Measurements from ENCODE around the gene HECTD3. TPM values are rescaled to one million over a fixed set of nuclear protein-coding genes. Genes with fewer than 3 reads are reported as not detected.
A peak's percentile ranks its signal among the peaks of the same experiment; 100 is the strongest.
"Not testable (repeated sequence)": the region's sequence is repeated elsewhere in the genome, so short reads cannot be mapped to it uniquely, and the experiment has no call there.

The HECTD3 gene
- total RNA-seq, 4 donors from 2014 or later = 29.2 to 91.0 (median 47.0) TPM

GRCh38 chr1:45003741-45004140, 7.4 kb downstream of the HECTD3 start:
- Histone ChIP-seq H3K27me3 (no peaks in the 10 kb centered on the region), H3K27ac (no peak overlapping the region), H3K9me3 (no peaks in the 10 kb centered on the region), H3K4me1 (peaks cover 9 to 10% of the 10 kb centered on the region in 2 donors), H3K36me3 (peaks cover 0 to 72% of the 10 kb centered on the region in 2 donors), H3K4me3 (no peak overlapping the region)
- in situ Hi-C loops (cut with MboI; ENCODE audit: low sequenced_read_pairs in 4 of 4) = loop anchor here in 2 of 4 donors (25.0 kb wide), 2 partner anchors 484 to 559 kb away; partner anchors contain the start of genes AKR1A1 (in 1 of the 2) and TESK2 (in 1 of the 2)
- DNase-seq = no peak
- intact Hi-C loops (cut with DNase I; ENCODE audit: low total_unique reads) = no loop called here
- TF ChIP-seq, protein P1, sequence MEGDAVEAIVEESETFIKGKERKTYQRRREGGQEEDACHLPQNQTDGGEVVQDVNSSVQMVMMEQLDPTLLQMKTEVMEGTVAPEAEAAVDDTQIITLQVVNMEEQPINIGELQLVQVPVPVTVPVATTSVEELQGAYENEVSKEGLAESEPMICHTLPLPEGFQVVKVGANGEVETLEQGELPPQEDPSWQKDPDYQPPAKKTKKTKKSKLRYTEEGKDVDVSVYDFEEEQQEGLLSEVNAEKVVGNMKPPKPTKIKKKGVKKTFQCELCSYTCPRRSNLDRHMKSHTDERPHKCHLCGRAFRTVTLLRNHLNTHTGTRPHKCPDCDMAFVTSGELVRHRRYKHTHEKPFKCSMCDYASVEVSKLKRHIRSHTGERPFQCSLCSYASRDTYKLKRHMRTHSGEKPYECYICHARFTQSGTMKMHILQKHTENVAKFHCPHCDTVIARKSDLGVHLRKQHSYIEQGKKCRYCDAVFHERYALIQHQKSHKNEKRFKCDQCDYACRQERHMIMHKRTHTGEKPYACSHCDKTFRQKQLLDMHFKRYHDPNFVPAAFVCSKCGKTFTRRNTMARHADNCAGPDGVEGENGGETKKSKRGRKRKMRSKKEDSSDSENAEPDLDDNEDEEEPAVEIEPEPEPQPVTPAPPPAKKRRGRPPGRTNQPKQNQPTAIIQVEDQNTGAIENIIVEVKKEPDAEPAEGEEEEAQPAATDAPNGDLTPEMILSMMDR (IDR thresholded peaks at IDR 0.05 in 4 of 5, conservative IDR thresholded peaks at IDR 0.05 in 1 of 5) = no peak
- TF ChIP-seq POLR2A (IDR thresholded peaks at IDR 0.05) = no peak
- no peak for ATAC-seq

DNA sequence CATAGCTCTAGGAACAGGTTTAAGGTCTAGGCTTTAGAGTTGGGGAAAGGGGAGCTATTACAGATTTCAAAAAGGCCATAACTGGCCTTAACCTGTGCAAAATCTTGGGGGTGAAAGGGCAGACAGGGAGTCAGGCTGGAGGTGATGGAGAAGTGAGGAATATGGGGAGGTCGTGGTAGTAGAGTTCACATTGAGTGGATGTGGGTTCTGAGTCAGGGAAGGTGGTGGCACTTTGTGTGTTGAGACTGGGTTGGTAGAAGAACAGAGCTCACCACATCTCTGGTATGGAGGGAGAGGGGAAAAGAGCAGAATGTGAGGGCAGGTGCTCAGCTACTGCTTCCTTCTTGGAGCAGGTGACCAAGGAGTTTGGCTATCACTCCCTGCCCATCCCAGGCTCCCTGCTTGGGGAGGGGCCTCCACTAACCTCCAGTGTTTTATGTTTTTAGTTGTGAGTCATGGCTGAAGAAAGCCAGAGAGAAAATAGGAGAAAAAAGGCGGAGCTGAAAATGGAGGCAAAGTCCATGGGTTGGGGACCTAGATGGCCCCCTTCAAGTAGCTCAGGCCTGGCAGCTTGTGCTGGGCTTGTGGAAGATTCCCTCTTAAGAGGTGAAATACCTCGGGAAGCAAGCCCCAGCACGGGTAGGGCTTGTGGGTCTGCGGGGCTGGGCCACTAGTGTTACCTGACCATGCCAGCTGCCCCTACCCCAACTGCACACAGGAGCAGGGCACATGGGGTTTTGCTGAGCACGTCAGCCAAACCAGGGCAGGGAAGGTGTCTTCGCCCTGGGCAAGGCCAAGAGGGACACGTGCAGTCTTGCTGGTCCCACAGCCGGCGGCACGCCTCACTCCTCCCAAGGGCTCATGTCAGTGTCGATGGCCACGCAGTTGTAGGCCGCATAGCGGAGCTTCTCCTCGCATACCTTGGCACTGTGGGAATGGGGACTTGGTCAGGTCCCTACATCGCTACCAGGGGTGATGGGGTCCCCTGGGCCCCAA, 8.2 kb downstream of the HECTD3 start:
- in situ Hi-C loops (cut with MboI; ENCODE audit: low sequenced_read_pairs in 4 of 4) (loop anchor here in 2 of 4 donors (25.0 kb wide), 2 partner anchors 484 to 559 kb away; partner anchors contain the start of genes AKR1A1 (in 1 of the 2) and TESK2 (in 1 of the 2)), intact Hi-C loops (cut with DNase I; ENCODE audit: low total_unique reads) (no loop called here)
- H3K4me1 ChIP-seq = peaks cover 9 to 10% of the 10 kb centered on the region in 2 donors
- ATAC-seq (no peak), DNase-seq (no peak)
- peak overlapping the region in 2 of 4 donors; percentile 61 to 62 for H3K27ac ChIP-seq
- peaks cover 0 to 64% of the 10 kb centered on the region in 2 donors for H3K36me3 ChIP-seq
- no peak overlapping the region for H3K4me3 ChIP-seq
- no peaks in the 10 kb centered on the region for H3K27me3 ChIP-seq
- no peaks in the 10 kb centered on the region for H3K9me3 ChIP-seq
- TF ChIP-seq POLR2A (IDR thresholded peaks at IDR 0.05) = no peak
- TF ChIP-seq, protein P1 (IDR thresholded peaks at IDR 0.05 in 4 of 5, conservative IDR thresholded peaks at IDR 0.05 in 1 of 5) = no peak

DNA sequence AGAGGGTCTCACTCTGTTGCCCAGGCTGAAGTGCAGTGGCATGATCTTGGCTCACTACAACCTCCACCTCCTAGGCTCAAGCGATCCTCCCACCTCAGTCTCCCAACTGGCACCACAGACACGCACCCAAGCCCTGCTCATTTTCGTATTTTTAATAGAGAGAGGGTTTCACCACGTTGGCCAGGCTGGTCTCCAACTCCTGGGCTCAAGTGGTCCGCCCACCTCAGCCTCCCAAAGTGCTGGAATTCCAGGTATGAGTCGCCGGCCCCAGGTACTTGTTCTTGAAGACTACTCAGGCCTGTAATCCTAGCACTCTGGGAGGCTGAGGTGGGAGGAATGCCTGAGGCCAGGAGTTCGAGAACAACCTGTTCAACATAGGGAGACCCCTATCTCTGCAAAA, 9.5 kb downstream of the HECTD3 start:
- ATAC-seq; DNase-seq; H3K27me3 ChIP-seq; H3K9me3 ChIP-seq; H3K4me1 ChIP-seq; intact Hi-C loops (cut with DNase I; ENCODE audit: low total_unique reads); H3K4me3 ChIP-seq: not testable (repeated sequence)
- peak overlapping the region in 2 of 4 donors; percentile 61 to 62 for H3K27ac ChIP-seq
- in situ Hi-C loops (cut with MboI; ENCODE audit: low sequenced_read_pairs in 4 of 4) = loop anchor here in 2 of 4 donors (25.0 kb wide), 2 partner anchors 486 to 561 kb away; partner anchors contain the start of genes AKR1A1 (in 1 of the 2) and TESK2 (in 1 of the 2)
- H3K36me3 ChIP-seq = peaks cover 0 to 50% of the 10 kb centered on the region in 2 donors

GRCh38 chr1:45001011-45001481, 10.1 kb downstream of the HECTD3 start:
- Histone ChIP-seq H3K9me3 (no peaks in the 10 kb centered on the region), H3K27ac (peak overlapping the region in 2 of 4 donors; percentile 61 to 62)

More at GRCh38 chr1:45001011-45001481, 10.1 kb downstream of the HECTD3 start:
- intact Hi-C loops (cut with DNase I; ENCODE audit: low total_unique reads) = no loop called here
- Histone ChIP-seq H3K36me3 (peaks cover 0 to 45% of the 10 kb centered on the region in 2 donors), H3K4me1 (peaks cover 9 to 10% of the 10 kb centered on the region in 2 donors), H3K27me3 (no peaks in the 10 kb centered on the region), H3K4me3 (no peak overlapping the region)
- TF ChIP-seq POLR2A (IDR thresholded peaks at IDR 0.05) = no peak
- TF ChIP-seq, protein P1 (IDR thresholded peaks at IDR 0.05 in 4 of 5, conservative IDR thresholded peaks at IDR 0.05 in 1 of 5) = no peak
- ATAC-seq (peak; percentile 83 to 92), DNase-seq (peak; percentile 45 to 59)
- in situ Hi-C loops (cut with MboI; ENCODE audit: low sequenced_read_pairs in 4 of 4) = loop anchor here in 2 of 4 donors (25.0 kb wide), 2 partner anchors 486 to 561 kb away; partner anchors contain the start of genes AKR1A1 (in 1 of the 2) and TESK2 (in 1 of the 2)
